Colonic mucosa (tissue), 4 donors: Measurements from ENCODE around the gene TMEM86A. TPM values are rescaled to one million over a fixed set of nuclear protein-coding genes. Genes with fewer than 3 reads are reported as not detected.

Experiments
- DNase-seq: peaks from one replicate; pipeline ENCODE4 v3.0.0-alpha.2; 2020
- H3K27ac ChIP-seq: fragments of 200-600 bp; one replicate; pipeline ENCODE4 v1.8.0; 2021
- H3K27me3 ChIP-seq: fragments of 200-600 bp; one replicate; pipeline ENCODE4 v1.8.0; 2021
- H3K36me3 ChIP-seq: fragments of 200-600 bp; one replicate; pipeline ENCODE4 v1.8.0; 2021
- H3K4me1 ChIP-seq: fragments of 200-600 bp; one replicate; pipeline ENCODE4 v1.8.0; 2021; ENCODE audit warnings: mild to moderate bottlenecking
- H3K4me3 ChIP-seq: fragments of 200-600 bp; one replicate; pipeline ENCODE4 v1.8.0; 2021
- H3K9ac ChIP-seq, 2 donors: one replicate each; pipeline ENCODE4 v1.7.0; 2013; ENCODE audit warnings: control low read depth in 2 of 2, low read depth in 2 of 2, low read length in 2 of 2
- H3K9me3 ChIP-seq: fragments of 200-600 bp; one replicate; pipeline ENCODE4 v1.8.0; 2021
- intact Hi-C: fragments of 100-400 bp; cut with DNase I; formaldehyde crosslinking; loops from one replicate; pipeline ENCODE4 v1.14.1; 2022
- total RNA-seq, 2 donors: library from RNA; stranded (reverse); fragmentation: NEBNext Ultra II Directional in 1 of 2; extraction: Animal tissue kit (Norgen Biotek cat#: 25700) in 1 of 2; gene quantifications; one replicate each; pipeline ENCODE4 v1.2.1, GENCODE V29; 2021
- TF ChIP-seq, protein P1 (sequence below): fragments of 200-600 bp; IDR thresholded peaks from one replicate; pipeline ENCODE4 v1.8.0; 2022; ENCODE audit warnings: antibody characterized with exemption, mild to moderate bottlenecking
- donor health status: healthy.
- donor health status: DM: no; HTN: no; CAD: no.
- donor health status: DM: no; HTN: no; CAD: no.

Gene TMEM86A
- total RNA-seq, 2 donors from 2014 or later, result 0.89 to 1.4 TPM

DNA sequence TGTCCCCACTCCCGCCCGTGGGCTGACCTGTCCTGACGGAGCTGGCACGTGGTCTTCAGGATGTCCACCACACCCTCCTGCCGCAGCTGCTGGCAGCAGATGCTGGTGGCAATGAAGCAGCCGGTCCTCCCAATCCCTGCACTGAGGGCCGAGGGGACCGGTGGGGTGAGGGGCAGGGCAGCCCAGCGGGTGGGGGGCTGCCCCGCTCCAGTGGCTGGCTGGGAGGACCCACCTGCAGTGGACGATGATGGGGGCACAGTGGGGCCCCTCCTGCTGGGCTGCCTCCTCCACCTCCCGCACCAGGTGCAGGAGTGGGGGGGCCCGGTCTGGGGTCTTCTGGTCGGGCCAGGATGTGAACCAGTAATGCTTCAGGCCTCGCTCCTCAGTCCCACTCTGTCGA lies 30.8 kb downstream of the TMEM86A start:
- H3K27me3 ChIP-seq, result no peaks in the 10 kb centered on the region
- no peak overlapping the region for H3K4me3 ChIP-seq
- no peaks in the 10 kb centered on the region for H3K36me3 ChIP-seq
- DNase-seq, result no peak
- intact Hi-C loops, result no loop called here
- no peaks in the 10 kb centered on the region for H3K9me3 ChIP-seq
- TF ChIP-seq, protein P1, sequence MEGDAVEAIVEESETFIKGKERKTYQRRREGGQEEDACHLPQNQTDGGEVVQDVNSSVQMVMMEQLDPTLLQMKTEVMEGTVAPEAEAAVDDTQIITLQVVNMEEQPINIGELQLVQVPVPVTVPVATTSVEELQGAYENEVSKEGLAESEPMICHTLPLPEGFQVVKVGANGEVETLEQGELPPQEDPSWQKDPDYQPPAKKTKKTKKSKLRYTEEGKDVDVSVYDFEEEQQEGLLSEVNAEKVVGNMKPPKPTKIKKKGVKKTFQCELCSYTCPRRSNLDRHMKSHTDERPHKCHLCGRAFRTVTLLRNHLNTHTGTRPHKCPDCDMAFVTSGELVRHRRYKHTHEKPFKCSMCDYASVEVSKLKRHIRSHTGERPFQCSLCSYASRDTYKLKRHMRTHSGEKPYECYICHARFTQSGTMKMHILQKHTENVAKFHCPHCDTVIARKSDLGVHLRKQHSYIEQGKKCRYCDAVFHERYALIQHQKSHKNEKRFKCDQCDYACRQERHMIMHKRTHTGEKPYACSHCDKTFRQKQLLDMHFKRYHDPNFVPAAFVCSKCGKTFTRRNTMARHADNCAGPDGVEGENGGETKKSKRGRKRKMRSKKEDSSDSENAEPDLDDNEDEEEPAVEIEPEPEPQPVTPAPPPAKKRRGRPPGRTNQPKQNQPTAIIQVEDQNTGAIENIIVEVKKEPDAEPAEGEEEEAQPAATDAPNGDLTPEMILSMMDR, result no peak
- H3K4me1 ChIP-seq, result no peaks in the 10 kb centered on the region
- H3K27ac ChIP-seq, result no peak overlapping the region
- no peak overlapping the region for H3K9ac ChIP-seq

GRCh38 chr11:18730020-18730419 lies 31.4 kb downstream of the TMEM86A start:
- H3K4me3 ChIP-seq, result no peak overlapping the region
- H3K9ac ChIP-seq, result no peak overlapping the region
- intact Hi-C loops, result loop anchor here (10.0 kb wide), 2 partner anchors 185 to 615 kb away; no protein-coding TSS in a partner anchor
- TF ChIP-seq, protein P1, result no peak
- no peaks in the 10 kb centered on the region for H3K36me3 ChIP-seq
- no peak overlapping the region for H3K27ac ChIP-seq
- H3K9me3 ChIP-seq, result no peaks in the 10 kb centered on the region
- no peaks in the 10 kb centered on the region for H3K27me3 ChIP-seq
- no peak for DNase-seq
- H3K4me1 ChIP-seq, result no peaks in the 10 kb centered on the region

DNA sequence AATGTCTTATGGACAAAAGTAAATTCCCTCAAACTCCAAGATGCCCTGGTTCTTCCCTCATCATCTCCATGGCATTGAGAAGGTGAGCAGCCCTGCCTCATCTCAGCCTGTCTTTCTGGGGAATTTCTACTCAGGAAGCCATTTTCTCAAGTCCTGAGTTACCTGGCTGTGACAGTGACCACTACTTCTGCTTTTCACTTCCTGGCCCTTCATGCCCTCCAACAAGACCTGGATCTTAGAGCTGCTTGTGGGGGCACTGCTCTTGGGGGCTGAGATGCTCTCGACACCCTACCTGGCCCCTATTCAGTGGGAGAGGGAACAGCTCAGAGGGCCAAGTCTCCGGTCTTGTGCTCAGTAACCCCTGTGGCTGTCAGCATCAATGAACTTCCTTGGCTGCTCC lies 32.9 kb downstream of the TMEM86A start:
- no peak overlapping the region for H3K27ac ChIP-seq
- no peaks in the 10 kb centered on the region for H3K27me3 ChIP-seq
- no peaks in the 10 kb centered on the region for H3K9me3 ChIP-seq
- DNase-seq, result no peak
- no peaks in the 10 kb centered on the region for H3K36me3 ChIP-seq
- TF ChIP-seq, protein P1, result no peak
- no peak overlapping the region for H3K9ac ChIP-seq
- H3K4me1 ChIP-seq, result no peaks in the 10 kb centered on the region
- intact Hi-C loops, result loop anchor here (10.0 kb wide), 2 partner anchors 187 to 617 kb away; no protein-coding TSS in a partner anchor
- H3K4me3 ChIP-seq, result no peak overlapping the region

- intact Hi-C loops, result loop anchor here (10.0 kb wide), 2 partner anchors 187 to 617 kb away; no protein-coding TSS in a partner anchor
Observed at GRCh38 chr11:18731949-18732821, 33.6 kb downstream of the TMEM86A start.

DNA sequence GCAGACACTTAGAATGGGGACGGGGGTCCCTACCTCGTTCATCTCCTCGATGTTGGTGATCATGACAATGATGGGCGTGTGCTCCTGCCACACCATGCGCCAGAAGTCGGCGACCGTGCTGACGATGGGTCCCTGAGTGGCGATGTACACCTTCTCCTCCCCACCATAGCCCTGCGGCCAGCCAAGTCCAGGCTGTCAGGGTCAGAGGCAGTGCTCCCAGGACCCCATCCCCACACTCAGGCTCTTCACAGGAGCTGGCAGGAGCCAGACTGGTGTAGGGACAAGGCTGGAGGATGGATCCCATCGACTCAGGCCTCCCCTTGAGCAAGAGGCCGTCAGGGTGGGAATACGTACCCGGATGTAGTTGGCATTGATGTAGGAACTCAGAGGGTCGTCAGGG lies 34.6 kb downstream of the TMEM86A start:
- intact Hi-C loops, result loop anchor here (10.0 kb wide), 2 partner anchors 188 to 618 kb away; no protein-coding TSS in a partner anchor
- Histone ChIP-seq H3K27ac (no peak overlapping the region), H3K27me3 (no peaks in the 10 kb centered on the region), H3K9ac (no peak overlapping the region), H3K9me3 (no peaks in the 10 kb centered on the region), H3K36me3 (no peaks in the 10 kb centered on the region), H3K4me1 (no peaks in the 10 kb centered on the region), H3K4me3 (no peak overlapping the region)
- DNase-seq, result no peak
- TF ChIP-seq, protein P1, result no peak

More at GRCh38 chr11:18731949-18732821, 33.6 kb downstream of the TMEM86A start:
- no peaks in the 10 kb centered on the region for H3K9me3 ChIP-seq
- no peak overlapping the region for H3K27ac ChIP-seq
- TF ChIP-seq, protein P1, result peak; percentile 92
- no peak overlapping the region for H3K9ac ChIP-seq
- H3K4me3 ChIP-seq, result no peak overlapping the region
- H3K36me3 ChIP-seq, result no peaks in the 10 kb centered on the region
- DNase-seq, result peak; percentile 52
- H3K27me3 ChIP-seq, result no peaks in the 10 kb centered on the region
- no peaks in the 10 kb centered on the region for H3K4me1 ChIP-seq
